K562 (cell line): Measurements from ENCODE around the gene TELO2. TPM values are rescaled to one million over a fixed set of nuclear protein-coding genes. Genes with fewer than 3 reads are reported as not detected.
A peak's percentile ranks its signal among the peaks of the same experiment; 100 is the strongest.

ENCODE experiments used
- ATF7 ChIP-seq: fragments of 450-650 bp; IDR thresholded peaks from 2 replicates; pipeline ENCODE4 v1.7.1; 2014; ENCODE audit warnings: mild to moderate bottlenecking, moderate library complexity
- BRF1 ChIP-seq: IDR thresholded peaks from 3 replicates; pipeline ENCODE4 v1.6.1; 2011; ENCODE audit warnings: borderline replicate concordance, mild to moderate bottlenecking; ENCODE audit not compliant: insufficient read length; ENCODE audit errors: extremely low read depth
- EGR1 ChIP-seq: fragments of 450-650 bp; conservative IDR thresholded peaks from 2 replicates; pipeline ENCODE4 v1.6.1; 2017; ENCODE audit warnings: mild to moderate bottlenecking
- ELF4 ChIP-seq: fragments of 450-650 bp; formaldehyde crosslinking; IDR thresholded peaks from 2 replicates; pipeline ENCODE4 v1.4.0; 2022; ENCODE audit warnings: missing genetic modification characterization
- HCFC1 ChIP-seq: IDR thresholded peaks from 2 replicates; pipeline ENCODE4 v1.6.1; 2012; ENCODE audit warnings: low read depth, low read length, improper control_type of control experiment
- HMGN3 ChIP-seq: IDR thresholded peaks from 2 replicates; pipeline ENCODE4 v1.6.1; 2011; ENCODE audit warnings: borderline replicate concordance, low read depth, mild to moderate bottlenecking, mixed read lengths, low read length; ENCODE audit not compliant: insufficient read length; ENCODE audit errors: extremely low read depth
- KLF13 ChIP-seq: fragments of 450-650 bp; IDR thresholded peaks from 2 replicates; pipeline ENCODE4 v1.6.1; 2016; ENCODE audit warnings: missing genetic modification characterization, low read depth, mild to moderate bottlenecking, missing compliant biosample characterization, moderate library complexity, borderline replicate concordance
- KLF16 ChIP-seq: IDR thresholded peaks from 2 replicates; pipeline ENCODE4 v1.6.1; 2016; ENCODE audit warnings: antibody characterized with exemption
- NBN ChIP-seq: fragments of 450-650 bp; IDR thresholded peaks from 2 replicates; pipeline ENCODE4 v1.6.1; 2016; ENCODE audit warnings: low read depth, mild to moderate bottlenecking
- NFE2 ChIP-seq: IDR thresholded peaks from 2 replicates; pipeline ENCODE4 v1.6.1; 2014; ENCODE audit warnings: antibody characterized with exemption, low read depth
- POU5F1 ChIP-seq: fragments of 150-350 bp; IDR thresholded peaks from 2 replicates; pipeline ENCODE4 v1.6.1; 2014; ENCODE audit warnings: borderline replicate concordance, low read length, low read depth, mild to moderate bottlenecking; ENCODE audit not compliant: partially characterized antibody
- SIN3A ChIP-seq, 2 experiments: fragments of 150-350 bp in 1 of 2; IDR thresholded peaks; 2 replicates each; pipeline ENCODE4 v1.6.1; 2011 to 2016; ENCODE audit warnings: borderline replicate concordance in 2 of 2, low read depth in 2 of 2, low read length in 2 of 2, mild to moderate bottlenecking in 2 of 2, moderate library complexity in 2 of 2; ENCODE audit not compliant: control insufficient read depth in 1 of 2
- ZNF263 ChIP-seq: sonication (generic); formaldehyde crosslinking; IDR thresholded peaks from 2 replicates; pipeline ENCODE4 v1.8.0; 2022; ENCODE audit warnings: mild to moderate bottlenecking, missing genetic modification reagents, borderline replicate concordance
- ZNF398 ChIP-seq: fragments of 250-450 bp; sonication (Bioruptor Pico); IDR thresholded peaks from 2 replicates; pipeline ENCODE4 v1.8.0; 2021; ENCODE audit warnings: moderate library complexity, mild to moderate bottlenecking, inconsistent platforms
- polyA plus RNA-seq, 8 experiments: library from polyadenylated mRNA; depleted of rRNA in 4 of 8; stranded (reverse) in 5 of 8; unstranded in 3 of 8; fragments of >200 nt; fragmentation: Nextera tagmentation in 2 of 8; fragmentation: Illumina TruSeq in 1 of 8; extraction: Ambion mirVana in 2 of 8; extraction: Trizol in 1 of 8; gene quantifications; 2 replicates each; pipeline versions ENCODE4 v1.2.1 to v1.2.3, GENCODE V29; 2011 to 2014; ENCODE audit warnings: inconsistent platforms in 1 of 8, missing spikeins in 1 of 8
- total RNA-seq, 7 experiments: library from RNA; depleted of rRNA in 6 of 7; stranded (reverse); fragments of >200 nt in 6 of 7; fragmentation: Illumina TruSeq in 2 of 7; extraction: Trizol in 2 of 7; gene quantifications; 2 replicates each; pipeline versions ENCODE4 v1.2.1 to v1.2.3, GENCODE V29; 2011 to 2021; ENCODE audit warnings: low replicate concordance in 1 of 7
- TF ChIP-seq, protein P1 (sequence below): fragments of 250-450 bp; sonication (Bioruptor Pico); IDR thresholded peaks from 2 replicates; pipeline ENCODE4 v1.5.0; 2021; ENCODE audit warnings: mild to moderate bottlenecking, moderate library complexity
- TF ChIP-seq, protein P2 (sequence below): fragments of 250-450 bp; sonication (Bioruptor Pico); IDR thresholded peaks from 2 replicates; pipeline ENCODE4 v1.4.0; 2020

The TELO2 gene
- total and polyA plus RNA-seq, 9 of the 15 experiments (the other 6 are each of a cell fraction or from before 2014, with no cell fraction given): 0.51 to 91.8 (median 14.5) TPM

- TF ChIP-seq HCFC1 (peak; percentile 72), SIN3A (IDR thresholded peaks at IDR 0.05; ENCODE audit: borderline replicate concordance in 2 of 2, control insufficient read depth in 1 of 2, low read depth in 2 of 2, low read length in 2 of 2) (peak; percentile 78 to 95; a peak in 2 of 4 replicates), KLF13 (tag) (no peak), NBN (no peak), POU5F1 (no peak), BRF1 (no peak), ZNF263 (CRISPR knock-in tag) (peak; percentile 79), KLF16 (peak; percentile 19; the same call in 1 of the 2 replicates), ELF4 (CRISPR knock-in tag) (0 out of 2 replicates have a peak, but pooled peaks have one; percentile 7), ZNF398 (CRISPR knock-in tag) (no peak), EGR1 (peak; percentile 57), HMGN3 (peak; percentile 83), ATF7 (peak; percentile 54; the same call in 1 of the 2 replicates), NFE2 (no peak)
- TF ChIP-seq, protein P1, sequence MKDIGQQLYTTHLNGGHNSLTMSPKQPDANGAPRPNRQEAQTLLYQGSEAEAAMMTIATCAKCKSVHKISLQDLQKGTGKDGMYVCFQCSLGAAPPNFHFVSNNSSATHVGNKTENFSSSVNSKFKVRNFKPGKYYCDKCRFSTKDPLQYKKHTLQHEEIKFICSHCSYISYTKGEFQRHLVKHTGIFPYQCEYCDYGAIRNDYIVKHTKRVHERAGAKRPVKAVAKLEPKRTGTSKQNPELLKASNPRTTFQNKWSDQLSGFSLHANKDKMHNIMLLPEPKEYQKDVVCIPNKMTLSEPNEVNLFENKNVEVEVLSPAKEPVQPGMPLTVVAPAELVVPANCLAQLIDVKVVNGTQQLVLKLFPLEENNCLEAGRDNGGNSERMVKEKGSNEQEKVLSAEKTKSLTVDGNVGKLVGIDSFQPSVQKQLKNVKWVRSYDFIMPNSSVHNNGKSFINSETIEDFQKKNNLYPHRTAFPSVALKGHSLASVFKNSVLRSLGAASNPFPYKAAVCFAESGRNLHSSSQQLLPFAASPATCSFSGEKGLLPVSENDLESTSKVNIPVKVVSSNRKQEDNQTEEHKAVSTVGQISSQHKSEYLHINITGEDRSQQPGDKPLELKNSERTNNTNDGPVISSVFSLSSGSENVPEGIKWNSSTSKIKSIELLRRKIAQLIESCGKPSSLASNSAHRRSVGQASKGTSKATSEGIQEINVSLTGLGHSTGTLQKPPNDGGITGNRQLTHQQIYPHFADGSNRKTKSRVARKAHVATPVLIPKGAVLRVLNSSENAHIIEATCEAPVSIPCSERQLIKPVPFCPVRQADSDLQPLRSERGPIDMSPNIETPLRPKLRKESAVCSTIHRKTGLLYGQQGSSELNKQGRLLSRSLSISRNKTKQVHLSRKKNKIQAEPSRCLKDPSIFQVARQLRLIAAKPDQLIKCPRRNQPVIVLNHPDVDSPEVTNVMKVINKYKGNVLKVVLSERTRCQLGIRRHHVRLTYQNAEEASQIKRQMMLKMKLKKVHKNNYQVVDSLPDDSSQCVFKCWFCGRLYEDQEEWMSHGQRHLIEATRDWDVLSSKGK (CRISPR knock-in tag): no peak
- TF ChIP-seq, protein P2, sequence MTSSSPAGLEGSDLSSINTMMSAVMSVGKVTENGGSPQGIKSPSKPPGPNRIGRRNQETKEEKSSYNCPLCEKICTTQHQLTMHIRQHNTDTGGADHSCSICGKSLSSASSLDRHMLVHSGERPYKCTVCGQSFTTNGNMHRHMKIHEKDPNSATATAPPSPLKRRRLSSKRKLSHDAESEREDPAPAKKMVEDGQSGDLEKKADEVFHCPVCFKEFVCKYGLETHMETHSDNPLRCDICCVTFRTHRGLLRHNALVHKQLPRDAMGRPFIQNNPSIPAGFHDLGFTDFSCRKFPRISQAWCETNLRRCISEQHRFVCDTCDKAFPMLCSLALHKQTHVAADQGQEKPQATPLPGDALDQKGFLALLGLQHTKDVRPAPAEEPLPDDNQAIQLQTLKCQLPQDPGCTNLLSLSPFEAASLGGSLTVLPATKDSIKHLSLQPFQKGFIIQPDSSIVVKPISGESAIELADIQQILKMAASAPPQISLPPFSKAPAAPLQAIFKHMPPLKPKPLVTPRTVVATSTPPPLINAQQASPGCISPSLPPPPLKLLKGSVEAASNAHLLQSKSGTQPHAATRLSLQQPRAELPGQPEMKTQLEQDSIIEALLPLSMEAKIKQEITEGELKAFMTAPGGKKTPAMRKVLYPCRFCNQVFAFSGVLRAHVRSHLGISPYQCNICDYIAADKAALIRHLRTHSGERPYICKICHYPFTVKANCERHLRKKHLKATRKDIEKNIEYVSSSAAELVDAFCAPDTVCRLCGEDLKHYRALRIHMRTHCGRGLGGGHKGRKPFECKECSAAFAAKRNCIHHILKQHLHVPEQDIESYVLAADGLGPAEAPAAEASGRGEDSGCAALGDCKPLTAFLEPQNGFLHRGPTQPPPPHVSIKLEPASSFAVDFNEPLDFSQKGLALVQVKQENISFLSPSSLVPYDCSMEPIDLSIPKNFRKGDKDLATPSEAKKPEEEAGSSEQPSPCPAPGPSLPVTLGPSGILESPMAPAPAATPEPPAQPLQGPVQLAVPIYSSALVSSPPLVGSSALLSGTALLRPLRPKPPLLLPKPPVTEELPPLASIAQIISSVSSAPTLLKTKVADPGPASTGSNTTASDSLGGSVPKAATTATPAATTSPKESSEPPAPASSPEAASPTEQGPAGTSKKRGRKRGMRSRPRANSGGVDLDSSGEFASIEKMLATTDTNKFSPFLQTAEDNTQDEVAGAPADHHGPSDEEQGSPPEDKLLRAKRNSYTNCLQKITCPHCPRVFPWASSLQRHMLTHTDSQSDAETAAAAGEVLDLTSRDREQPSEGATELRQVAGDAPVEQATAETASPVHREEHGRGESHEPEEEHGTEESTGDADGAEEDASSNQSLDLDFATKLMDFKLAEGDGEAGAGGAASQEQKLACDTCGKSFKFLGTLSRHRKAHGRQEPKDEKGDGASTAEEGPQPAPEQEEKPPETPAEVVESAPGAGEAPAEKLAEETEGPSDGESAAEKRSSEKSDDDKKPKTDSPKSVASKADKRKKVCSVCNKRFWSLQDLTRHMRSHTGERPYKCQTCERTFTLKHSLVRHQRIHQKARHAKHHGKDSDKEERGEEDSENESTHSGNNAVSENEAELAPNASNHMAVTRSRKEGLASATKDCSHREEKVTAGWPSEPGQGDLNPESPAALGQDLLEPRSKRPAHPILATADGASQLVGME (CRISPR knock-in tag): no peak
Measured at GRCh38 chr16:1474796-1475551, 18.2 kb upstream of the TELO2 start, which contains the start of gene CLCN7 (continued).
